NCI-H446 treated with DMSO at 0.1 percent for 48 hours (cell line): ENCODE measurements around the gene PTRHD1.
"Not testable (repeated sequence)": the region's sequence is repeated elsewhere in the genome, so short reads cannot be mapped to it uniquely, and the experiment has no call there.

Experiments used
- DNase-seq: peaks from one replicate; lab custom pipeline; 2025; lab: John Stamatoyannopoulos, UW

The PTRHD1 gene

GRCh38 chr2:24809316-24810007, 16.3 kb upstream of the PTRHD1 start:
- DNase-seq: no peak

DNA sequence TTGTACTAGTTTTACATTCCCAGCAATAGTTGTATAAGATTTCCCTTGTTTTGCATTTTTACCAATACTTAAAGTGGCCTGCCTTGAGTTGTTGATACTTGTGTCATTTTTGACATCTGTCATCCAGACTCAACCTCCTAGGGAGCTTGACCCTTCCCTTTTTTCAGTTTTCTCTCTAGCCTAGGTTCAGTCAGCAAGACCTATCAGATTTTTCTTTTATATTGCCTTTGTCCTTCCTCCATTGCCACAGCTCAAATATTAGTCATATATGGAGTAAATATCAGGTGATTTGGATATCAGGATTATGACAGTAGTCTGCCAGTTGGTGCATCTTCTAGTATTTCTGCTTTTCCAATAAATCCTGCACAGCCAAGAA, 13.5 kb upstream of the PTRHD1 start:
- no peak for DNase-seq

DNA sequence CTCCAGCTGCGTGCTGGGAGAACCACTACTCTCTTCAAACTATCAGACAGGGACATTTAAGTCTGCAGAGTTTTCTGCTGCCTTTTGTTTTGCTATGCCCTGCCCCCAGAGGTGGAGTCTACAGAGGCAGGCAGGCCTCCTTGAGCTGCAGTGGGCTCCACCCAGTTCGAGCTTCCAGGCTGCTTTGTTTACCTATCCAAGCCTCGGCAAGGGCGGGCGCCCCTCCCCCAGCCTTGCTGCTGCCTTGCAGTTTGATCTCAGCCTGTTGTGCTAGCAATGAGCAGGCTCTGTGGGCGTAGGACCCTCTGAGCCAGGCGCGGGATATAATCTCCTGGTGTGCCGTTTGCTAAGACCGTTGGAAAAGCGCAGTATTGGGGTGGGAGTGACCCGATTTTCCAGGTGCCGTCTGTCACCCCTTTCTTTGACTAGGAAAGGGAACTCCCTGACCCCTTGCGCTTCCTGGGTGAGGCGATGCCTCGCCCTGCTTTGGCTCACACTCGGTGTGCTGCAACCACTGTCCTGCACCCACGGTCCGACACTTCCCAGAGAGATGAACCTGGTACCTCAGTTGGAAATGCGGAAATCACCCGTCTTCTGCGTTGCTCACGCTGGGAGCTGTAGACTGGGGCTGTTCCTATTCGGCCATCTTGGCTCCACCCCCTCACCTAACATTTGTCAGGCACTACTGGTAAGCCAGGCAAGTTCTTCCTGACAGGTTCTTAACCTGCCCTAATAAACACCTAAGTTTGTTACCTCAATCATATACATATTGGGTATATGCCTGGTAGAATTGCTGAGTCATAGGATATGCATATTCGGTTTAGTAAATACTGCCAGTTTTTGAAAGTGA, 12.8 kb upstream of the PTRHD1 start:
- not testable (repeated sequence) for DNase-seq

DNA sequence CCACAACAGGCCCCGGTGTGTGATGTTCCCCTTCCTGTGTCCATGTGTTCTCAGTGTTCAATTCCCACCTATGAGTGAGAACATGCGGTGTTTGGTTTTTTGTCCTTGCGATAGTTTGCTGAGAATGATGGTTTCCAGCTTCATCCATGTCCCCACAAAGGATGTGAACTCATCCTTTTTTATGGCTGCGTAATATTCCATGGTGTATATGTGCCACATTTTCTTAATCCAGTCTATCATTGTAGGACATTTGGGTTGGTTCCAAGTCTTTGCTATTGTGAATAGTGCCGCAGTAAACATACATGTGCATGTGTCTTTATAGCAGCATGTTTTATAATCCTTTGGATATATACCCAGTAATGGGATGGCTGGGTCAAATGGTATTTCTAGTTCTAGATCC, 7.3 kb upstream of the PTRHD1 start:
- not testable (repeated sequence) for DNase-seq

- DNase-seq: no peak
These were observed 4.5 kb upstream of the PTRHD1 start for GRCh38 chr2:24797644-24798043.

DNA sequence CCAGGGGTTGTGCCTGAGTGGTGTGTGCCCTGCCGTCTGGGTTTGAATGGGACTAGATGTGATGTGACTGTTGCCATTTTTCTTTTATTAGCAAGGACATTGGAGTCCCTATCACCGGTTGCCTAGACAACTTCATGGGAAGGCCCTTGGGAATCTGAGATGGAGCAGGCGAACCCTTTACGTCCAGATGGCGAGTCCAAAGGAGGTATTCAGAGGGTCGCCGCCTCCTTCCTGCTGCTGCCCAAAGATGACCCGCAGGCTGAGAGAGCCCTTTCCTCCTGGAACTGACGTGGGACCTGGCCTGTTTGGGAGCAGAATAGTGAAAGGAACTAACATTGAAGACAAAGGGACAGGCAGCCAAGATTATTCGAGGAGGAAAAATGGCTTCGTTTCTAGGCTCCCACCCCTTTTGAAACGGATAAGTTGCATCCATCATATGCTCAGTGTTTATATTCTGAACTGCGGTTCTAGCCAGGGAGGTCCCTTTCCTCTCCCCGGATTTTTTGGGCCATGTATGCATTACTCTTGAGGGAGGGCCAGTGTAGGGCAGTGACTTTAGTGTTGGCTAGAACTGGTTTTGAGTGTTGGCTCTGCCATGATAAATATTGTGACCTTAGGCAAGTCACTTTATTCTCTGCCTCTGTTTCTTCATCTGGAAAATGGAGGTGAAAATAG, 707 bp upstream of the PTRHD1 start:
- peak; percentile 44 for DNase-seq

GRCh38 chr2:24792542-24792873, 683 bp downstream of the PTRHD1 start:
- no peak for DNase-seq

GRCh38 chr2:24791452-24791851, 1.7 kb downstream of the PTRHD1 start:
- no peak for DNase-seq

DNA sequence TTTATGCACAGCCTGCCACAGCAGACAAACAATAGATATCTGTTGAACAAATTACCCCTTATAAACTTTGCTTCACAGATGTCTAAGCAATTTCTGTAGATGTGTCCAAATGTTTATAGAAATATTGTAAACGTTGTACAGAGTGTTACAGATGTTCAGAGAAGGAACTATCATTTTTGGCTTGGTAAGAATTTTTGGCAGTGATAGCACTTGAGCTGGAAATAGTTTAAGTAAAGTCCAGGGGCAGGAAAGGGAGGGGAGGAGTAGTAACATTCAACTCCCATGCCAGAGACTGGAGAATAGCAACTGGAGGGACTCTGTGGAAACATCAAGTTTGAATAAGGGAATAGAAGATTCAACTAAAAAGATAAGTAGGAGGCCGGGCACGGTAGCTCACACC, 4.4 kb downstream of the PTRHD1 start:
- no peak for DNase-seq

- no peak for DNase-seq
These were observed 5.7 kb downstream of the PTRHD1 start for GRCh38 chr2:24787532-24787931.

GRCh38 chr2:24785671-24786321, 7.4 kb downstream of the PTRHD1 start:
- no peak for DNase-seq

DNA sequence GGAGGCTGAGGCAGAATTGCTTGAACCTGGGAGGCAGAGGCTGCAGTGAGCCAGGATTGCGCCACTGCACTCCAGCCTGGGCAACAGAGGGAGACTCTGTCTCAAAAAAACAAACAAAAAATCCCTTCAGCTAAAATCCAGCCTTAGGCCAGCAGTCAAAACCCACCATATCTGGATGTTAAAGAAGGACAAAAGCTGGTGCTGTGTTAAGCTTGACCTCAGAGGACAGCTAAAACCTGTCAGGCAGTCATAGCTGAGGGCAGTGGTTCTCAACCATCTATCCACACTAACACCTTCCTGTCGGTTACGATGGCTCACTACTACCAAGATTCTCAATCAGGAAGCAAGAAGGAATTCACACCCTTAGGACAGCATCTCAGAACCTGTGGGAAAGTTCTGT, 9.6 kb downstream of the PTRHD1 start:
- no peak for DNase-seq

GRCh38 chr2:24779116-24779515, 14.1 kb downstream of the PTRHD1 start:
- no peak for DNase-seq

DNA sequence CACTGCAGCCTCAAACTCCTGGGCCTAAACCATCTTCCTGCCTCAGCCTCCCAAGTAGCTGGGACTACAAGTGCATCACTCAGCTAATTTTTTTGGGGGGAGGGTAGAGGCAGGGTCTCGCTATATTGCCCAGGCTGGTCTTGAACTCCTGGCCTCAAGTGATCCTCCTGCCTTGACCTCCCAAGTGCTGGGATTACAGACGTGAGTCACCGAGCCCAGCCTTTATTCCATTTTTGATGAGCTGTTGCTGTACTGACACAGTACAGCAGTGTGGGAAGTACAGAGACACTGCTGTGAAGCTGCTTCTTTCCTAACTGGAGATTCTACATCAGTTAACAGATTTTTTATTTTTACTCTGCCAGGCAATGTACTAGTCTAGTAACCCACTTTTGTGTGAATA, 18.8 kb downstream of the PTRHD1 start:
- DNase-seq: no peak

DNA sequence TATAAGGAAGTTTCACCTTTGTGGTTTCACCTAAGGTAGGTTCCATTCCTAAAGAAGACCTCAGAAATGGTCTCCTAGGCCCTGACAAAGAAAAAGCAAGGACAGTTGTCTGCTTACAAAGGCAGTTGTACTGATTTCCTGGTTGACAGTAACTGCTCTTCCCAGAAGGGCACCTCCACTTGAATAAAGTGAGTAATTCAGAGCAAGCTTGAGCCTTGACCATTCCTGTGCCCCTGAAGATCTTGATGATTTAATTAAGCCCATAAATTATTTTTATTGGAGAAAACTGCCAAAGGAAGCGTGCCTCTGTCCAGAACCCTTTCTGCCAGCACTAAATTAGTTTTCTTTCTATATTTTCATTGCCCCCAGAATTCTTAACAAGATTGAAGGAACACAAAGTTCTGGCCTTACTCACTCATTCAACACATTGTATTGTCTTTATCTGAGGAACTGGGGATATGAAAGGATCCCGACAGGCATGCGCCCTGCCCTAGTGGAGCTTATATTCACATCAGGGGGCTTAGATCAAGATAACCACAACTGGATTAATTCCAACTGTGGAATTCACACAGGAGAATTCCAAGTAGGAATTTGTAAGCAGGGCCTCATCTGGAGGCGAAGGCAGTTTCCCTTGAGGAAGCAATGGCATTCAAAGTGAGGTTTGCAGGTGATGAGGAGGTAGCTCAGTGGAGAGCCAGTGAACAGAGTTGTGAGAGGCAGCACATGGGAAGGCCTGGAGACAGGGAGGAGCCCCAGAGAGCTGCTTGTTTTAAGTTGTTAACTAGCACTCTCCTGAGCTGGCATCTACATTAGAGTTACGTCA, 21.2 kb downstream of the PTRHD1 start:
- no peak for DNase-seq

DNA sequence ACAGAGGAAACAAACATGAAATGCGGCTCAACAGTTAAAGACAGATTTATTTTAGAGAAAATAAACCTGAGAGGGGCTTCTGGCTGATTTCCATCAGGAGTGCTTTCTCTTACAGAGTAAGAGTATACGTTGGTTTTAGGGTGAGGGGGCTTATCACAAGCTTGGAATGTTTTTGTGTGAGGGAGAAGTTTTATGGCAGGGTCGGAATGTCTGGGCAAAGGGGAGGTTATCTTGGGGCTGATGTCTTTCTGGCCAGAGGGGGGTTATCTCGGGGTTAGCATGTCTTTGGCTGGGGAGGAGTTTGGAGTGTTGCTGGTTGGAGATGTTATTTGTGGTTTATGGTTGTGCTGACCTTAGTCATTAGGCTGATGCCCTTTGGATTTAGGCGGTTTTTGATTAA, 22.1 kb downstream of the PTRHD1 start:
- DNase-seq: no peak

DNA sequence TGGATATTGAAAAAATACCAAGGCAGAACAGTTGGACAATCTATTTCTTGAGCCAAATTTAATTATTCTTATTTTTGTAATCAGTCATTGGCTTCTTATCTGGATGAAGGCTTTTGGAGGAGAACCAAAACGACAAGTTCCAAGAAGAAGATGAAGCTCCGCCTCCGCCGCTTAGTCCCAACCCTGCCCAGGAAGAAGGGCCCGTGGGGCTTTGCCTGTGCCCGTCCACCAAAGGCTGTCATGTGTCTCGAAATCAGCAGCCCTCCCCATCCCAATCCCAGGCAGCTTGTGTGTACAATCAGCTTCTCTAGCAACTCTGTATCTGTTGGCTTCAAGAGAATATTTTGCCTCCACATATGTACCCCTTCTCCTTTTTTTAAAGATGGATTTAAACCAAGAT, 24.6 kb downstream of the PTRHD1 start:
- no peak for DNase-seq

DNA sequence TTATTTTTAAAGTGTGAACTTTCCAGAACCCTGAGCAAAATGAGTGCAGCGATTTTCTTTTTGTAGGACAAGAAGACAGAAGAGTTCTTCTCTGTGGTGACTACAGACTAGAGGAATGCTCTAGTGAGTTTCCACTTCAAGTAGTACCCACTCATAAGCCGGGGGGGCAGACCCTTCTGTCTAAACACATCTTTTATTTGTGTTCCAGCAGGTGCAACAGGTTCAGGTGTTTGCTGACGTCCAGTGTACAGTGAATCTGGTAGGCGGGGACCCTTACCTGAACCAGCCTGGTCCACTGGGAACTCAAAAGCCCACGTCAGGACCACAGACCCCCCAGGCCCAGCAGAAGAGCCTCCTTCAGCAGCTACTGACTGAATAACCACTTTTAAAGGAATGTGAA, 25.2 kb downstream of the PTRHD1 start:
- DNase-seq: no peak

DNA sequence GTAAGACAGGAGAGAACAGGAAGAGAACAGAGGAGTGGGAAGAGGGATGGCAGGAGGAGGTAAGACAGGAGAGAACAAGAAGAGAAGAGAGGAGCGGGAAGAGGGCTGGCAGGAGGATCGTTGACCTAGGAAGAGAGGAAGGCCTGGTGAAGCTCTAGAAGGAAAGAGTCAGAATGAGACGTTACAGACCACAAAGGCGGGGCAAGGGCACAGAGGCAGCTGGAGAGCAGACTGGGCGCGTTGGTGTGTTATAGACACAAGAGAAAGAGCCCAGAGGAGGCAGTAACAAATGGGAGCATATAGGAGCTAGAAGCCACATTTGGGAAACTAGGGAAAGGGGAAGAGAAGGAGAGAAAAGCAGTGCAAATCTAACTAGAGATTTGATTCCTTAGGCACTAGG, 26.6 kb downstream of the PTRHD1 start:
- no peak for DNase-seq

GRCh38 chr2:24763843-24764242, 29.3 kb downstream of the PTRHD1 start:
- DNase-seq: no peak

DNA sequence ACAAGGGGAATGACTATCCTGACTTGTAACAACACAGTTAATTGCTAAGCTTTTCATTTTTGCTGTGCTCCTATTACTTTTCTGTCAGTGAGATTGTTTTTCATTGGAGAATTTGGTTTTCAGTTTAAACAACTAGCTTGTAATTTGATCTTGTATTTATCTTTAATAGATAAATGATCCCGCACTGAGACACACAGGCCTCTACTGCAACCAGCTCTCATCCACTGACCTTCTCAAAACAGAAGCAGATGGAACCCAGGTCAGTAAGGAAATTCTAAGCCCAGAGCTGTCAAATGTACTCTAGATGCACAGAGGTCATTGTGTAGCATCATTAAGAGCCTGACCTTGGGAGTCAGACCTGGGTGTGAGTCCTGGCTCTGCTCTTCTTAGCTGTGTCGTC, 30.7 kb downstream of the PTRHD1 start:
- no peak for DNase-seq

DNA sequence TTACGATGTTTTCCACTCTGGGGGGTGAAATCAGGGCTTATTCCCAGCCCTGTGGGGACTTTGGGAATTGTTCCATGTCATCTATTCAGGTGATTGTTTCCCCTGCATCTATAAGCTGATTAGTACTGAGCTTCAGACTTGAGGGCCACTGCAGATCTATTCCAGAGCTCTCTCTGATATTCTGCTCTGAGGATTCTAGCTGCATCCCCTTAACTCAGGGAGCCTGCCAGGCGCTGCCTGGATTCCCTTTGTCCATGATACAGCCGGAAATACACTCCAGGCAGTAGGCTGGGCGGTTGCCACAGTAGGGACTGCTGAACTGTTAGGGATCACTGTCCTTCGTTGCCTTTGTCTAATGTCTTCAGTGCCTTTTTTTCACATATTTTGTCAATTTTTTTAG, 31.3 kb downstream of the PTRHD1 start:
- DNase-seq: no peak
